ENCODE measurements around the gene SRGAP2B. TPM values are rescaled to one million over a fixed set of nuclear protein-coding genes. Genes with fewer than 3 reads are reported as not detected.
"Not testable (repeated sequence)": the region's sequence is repeated elsewhere in the genome, so short reads cannot be mapped to it uniquely, and the experiment has no call there.

SRGAP2B gene
- total RNA-seq, 1 donor from 2014 or later: 58.5 TPM

DNA sequence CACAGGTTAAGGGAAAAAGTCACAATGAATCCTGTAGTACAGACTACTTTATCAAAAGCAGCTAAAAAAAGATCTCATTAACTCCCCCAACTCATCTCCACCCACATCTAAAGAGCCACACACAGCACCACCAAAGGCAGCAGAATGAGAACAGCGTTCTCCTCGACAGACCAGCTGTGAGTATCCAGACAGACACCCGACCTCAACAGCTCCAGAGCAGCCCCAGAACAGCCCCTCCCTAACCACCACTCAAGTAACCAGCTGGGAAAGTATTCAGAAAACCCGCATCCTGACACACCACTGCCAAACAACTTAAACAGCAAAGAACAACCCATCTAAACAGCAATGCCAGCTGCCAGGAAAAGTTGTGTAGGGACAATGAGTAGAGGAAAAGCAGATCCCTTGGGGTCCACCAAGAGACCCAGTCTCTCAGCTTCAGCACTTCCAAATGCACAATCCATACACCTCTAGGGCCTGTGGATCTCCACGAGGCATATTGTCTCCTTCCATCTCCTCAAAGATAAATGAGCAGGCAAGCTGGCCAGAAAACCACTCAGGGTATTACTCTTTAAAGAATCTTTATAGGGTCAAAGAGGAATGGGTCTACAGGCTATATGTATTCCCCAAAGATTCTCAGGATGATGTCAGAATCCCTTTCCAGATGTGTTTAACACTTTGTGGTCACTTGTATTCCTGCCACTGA is 49.4 kb downstream of the SRGAP2B start:
- not testable (repeated sequence) for H3K9me3 Mint-ChIP-seq; H3K36me3 Mint-ChIP-seq (ENCODE audit: low read depth); H3K27ac Mint-ChIP-seq (ENCODE audit: unreplicated experiment); H3K27me3 Mint-ChIP-seq (ENCODE audit: low read depth); DNase-seq (ENCODE audit: low read depth, low spot score); H3K4me3 Mint-ChIP-seq; H3K4me1 Mint-ChIP-seq

DNA sequence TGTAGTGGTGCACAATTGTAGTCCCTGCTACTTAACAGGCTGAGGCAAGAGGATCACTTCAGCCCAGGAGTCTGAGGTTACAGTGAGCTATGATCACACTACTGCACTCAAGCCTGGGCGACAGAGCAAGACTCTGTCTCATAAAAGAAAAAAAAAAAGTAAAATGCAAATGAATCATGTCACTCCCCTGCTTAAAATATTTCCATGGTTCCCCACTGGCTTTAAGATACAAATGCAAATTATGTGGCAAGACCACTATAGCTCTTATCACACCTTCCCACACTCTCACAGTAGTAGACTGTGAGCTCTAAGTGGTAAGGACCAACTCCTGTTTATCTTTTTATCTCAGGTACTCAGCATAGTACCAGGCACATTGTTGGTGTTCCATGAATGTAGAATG is 53.6 kb downstream of the SRGAP2B start:
- not testable (repeated sequence) for H3K9me3 Mint-ChIP-seq; H3K4me3 Mint-ChIP-seq; H3K36me3 Mint-ChIP-seq (ENCODE audit: low read depth); DNase-seq (ENCODE audit: low read depth, low spot score); H3K4me1 Mint-ChIP-seq; H3K27ac Mint-ChIP-seq (ENCODE audit: unreplicated experiment); H3K27me3 Mint-ChIP-seq (ENCODE audit: low read depth)

DNA sequence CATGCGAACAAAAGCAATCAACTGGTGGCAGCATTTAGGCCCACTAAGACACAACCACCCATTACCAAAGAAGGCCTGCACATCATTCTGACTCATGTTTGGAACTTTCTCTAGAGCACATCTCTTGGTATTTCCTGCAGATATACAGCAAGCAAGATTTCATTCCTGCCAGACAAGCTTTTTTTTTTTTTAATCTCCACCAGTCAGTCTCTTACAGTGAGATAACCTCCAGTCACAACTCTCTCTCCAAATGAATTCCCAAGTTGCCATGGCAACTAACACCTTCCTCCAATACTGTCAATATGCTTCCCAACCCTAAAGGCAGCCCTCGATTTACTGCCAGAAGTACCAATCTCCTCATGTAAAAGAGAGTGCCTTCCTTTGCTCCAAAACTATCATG is 59.1 kb downstream of the SRGAP2B start:
- not testable (repeated sequence) for H3K4me3 Mint-ChIP-seq; H3K27ac Mint-ChIP-seq (ENCODE audit: unreplicated experiment); H3K27me3 Mint-ChIP-seq (ENCODE audit: low read depth); H3K4me1 Mint-ChIP-seq; H3K36me3 Mint-ChIP-seq (ENCODE audit: low read depth); H3K9me3 Mint-ChIP-seq; DNase-seq (ENCODE audit: low read depth, low spot score)

DNA sequence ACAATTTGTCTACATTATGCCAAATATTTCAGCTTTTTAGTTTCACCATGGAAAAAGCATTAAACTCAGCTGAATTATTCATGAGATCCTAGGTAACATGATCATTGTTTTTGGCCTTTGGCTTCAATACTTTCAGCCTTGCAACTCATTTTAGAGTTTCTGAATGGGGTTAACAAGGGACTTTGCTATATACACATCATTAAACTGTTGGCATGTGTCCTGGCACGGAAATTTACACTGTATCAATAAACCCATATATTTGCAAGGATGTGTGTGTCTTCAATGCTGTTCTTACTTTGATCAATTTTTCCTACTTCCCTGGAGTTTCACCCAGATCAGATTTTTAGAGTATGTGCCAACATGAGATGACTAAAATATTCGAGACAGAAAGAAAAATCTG is 61.6 kb downstream of the SRGAP2B start:
- not testable (repeated sequence) for H3K4me1 Mint-ChIP-seq; H3K4me3 Mint-ChIP-seq; H3K27ac Mint-ChIP-seq (ENCODE audit: unreplicated experiment); H3K9me3 Mint-ChIP-seq; DNase-seq (ENCODE audit: low read depth, low spot score); H3K27me3 Mint-ChIP-seq (ENCODE audit: low read depth); H3K36me3 Mint-ChIP-seq (ENCODE audit: low read depth)

DNA sequence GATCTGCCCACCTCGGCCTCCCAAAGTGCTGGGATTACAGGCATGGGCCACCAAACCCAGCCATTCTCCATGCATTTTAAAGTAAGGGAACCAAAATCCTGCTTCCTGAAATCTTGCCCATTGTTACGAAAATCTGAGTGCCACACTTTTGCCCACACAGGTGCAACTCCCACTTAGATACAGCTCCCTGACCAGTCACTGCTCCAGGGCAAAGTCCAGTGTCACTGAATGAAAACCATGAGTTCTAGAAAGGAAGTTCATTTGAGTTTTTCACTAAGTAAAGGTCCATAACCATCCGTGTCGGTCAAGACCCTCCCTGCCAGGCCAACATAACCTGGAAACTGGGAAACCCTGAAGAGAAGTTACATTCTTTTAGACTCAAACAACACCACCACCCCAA is 67.9 kb downstream of the SRGAP2B start:
- not testable (repeated sequence) for H3K4me1 Mint-ChIP-seq; H3K36me3 Mint-ChIP-seq (ENCODE audit: low read depth); H3K27ac Mint-ChIP-seq (ENCODE audit: unreplicated experiment); H3K9me3 Mint-ChIP-seq; H3K4me3 Mint-ChIP-seq; H3K27me3 Mint-ChIP-seq (ENCODE audit: low read depth); DNase-seq (ENCODE audit: low read depth, low spot score)

DNA sequence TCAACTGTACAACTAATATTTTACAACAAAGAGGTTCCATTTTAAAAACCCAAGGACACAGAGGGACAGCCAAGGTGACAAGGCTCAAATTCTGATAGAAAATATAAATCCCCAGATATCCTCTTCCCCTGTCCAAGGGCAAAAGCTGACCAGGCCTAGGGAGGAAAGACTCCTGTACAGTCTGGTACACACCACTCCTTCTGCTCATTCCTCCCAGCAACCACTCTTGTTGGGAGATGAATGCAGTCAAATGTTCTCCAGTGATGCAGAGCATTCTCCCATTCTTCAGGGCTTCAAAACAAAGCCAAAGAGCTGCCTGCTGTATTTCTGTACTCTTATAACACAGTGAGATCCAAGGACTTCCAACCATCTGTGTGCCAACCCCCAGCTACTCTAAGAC is 69.8 kb downstream of the SRGAP2B start:
- not testable (repeated sequence) for H3K27me3 Mint-ChIP-seq (ENCODE audit: low read depth); H3K4me3 Mint-ChIP-seq; H3K27ac Mint-ChIP-seq (ENCODE audit: unreplicated experiment); H3K9me3 Mint-ChIP-seq; DNase-seq (ENCODE audit: low read depth, low spot score); H3K4me1 Mint-ChIP-seq; H3K36me3 Mint-ChIP-seq (ENCODE audit: low read depth)

DNA sequence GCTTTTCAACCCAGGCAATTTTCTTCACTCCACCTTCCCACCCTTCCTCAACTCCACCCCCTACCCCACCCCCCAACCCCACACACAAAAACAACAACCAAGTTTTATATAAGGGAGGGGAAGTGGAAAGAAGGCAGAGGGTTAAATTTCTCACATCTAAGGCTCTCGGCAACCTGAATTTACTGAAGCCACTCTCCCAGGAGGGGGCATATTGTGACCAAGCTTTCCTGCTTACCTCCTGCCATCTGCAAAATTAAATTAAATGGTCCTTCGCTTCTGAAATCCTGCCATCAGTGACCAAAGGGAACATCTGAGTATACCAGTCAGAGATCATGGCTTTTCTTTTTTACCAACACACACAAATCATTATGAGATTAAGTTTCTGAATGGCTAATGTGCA is 72.9 kb downstream of the SRGAP2B start:
- H3K36me3 Mint-ChIP-seq (ENCODE audit: low read depth); H3K27ac Mint-ChIP-seq (ENCODE audit: unreplicated experiment); H3K4me3 Mint-ChIP-seq; H3K27me3 Mint-ChIP-seq (ENCODE audit: low read depth); DNase-seq (ENCODE audit: low read depth, low spot score); H3K4me1 Mint-ChIP-seq; H3K9me3 Mint-ChIP-seq: not testable (repeated sequence)

DNA sequence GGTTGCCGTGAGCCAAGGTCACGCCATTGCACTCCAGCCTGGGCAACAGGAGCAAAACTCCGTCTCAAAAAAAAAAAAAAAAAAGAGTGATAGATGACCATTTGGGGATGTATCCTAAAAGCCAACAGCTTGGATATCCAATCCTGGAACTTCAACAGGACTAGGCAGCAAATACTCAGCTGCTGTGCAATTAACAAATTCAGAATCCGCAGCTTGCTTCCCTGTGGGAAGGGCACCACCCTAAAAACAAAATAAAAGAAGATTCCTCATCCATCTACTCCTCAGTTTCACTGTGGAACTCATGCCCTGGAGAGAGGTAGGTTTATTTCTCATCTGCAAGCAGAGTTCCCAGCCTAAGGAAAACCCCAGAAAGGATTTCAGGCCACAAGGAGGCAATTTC is 73.4 kb downstream of the SRGAP2B start:
- H3K4me3 Mint-ChIP-seq; DNase-seq (ENCODE audit: low read depth, low spot score); H3K27ac Mint-ChIP-seq (ENCODE audit: unreplicated experiment); H3K9me3 Mint-ChIP-seq; H3K27me3 Mint-ChIP-seq (ENCODE audit: low read depth); H3K4me1 Mint-ChIP-seq; H3K36me3 Mint-ChIP-seq (ENCODE audit: low read depth): not testable (repeated sequence)

DNA sequence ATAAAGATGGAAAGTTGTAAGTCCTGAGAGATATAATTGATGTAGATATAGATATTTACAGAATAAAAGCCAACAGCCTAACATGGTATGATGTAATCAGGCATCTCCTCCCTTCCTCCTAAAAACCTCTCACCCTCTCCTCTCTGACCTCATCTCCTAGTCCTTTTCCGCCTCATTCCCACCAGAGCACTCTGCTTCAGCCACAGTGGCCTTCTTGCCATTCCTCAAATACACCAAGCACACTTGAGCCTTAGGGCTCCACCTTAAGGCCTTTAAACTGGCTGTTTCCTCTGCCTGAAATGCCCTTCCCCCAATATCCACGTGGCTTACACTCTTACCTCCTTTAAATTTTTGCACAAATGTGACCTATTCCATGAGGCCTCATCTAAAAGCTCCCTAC is 75.4 kb downstream of the SRGAP2B start:
- H3K4me1 Mint-ChIP-seq; DNase-seq (ENCODE audit: low read depth, low spot score); H3K4me3 Mint-ChIP-seq; H3K27me3 Mint-ChIP-seq (ENCODE audit: low read depth); H3K27ac Mint-ChIP-seq (ENCODE audit: unreplicated experiment); H3K9me3 Mint-ChIP-seq; H3K36me3 Mint-ChIP-seq (ENCODE audit: low read depth): not testable (repeated sequence)

DNA sequence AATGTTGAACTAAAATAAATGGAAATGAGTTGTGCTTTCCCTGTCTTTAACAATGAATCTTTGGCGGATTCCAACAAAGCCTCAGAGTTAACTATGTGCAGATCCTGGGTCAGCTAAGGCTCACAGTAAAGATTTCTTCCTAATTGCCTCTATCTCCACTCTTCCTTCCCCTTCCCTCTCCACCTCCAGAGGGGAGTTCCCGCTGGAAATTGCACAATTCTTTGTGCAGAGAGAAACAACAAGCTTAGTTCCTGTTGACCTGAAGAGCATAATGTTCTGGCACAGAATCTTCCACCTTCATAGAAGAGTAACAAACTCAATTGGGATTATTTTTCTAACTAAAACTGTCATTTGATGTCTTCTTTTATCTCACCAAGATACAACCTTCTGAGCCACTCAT is 77.4 kb downstream of the SRGAP2B start:
- not testable (repeated sequence) for DNase-seq (ENCODE audit: low read depth, low spot score); H3K4me3 Mint-ChIP-seq; H3K36me3 Mint-ChIP-seq (ENCODE audit: low read depth); H3K4me1 Mint-ChIP-seq; H3K27ac Mint-ChIP-seq (ENCODE audit: unreplicated experiment); H3K9me3 Mint-ChIP-seq; H3K27me3 Mint-ChIP-seq (ENCODE audit: low read depth)

DNA sequence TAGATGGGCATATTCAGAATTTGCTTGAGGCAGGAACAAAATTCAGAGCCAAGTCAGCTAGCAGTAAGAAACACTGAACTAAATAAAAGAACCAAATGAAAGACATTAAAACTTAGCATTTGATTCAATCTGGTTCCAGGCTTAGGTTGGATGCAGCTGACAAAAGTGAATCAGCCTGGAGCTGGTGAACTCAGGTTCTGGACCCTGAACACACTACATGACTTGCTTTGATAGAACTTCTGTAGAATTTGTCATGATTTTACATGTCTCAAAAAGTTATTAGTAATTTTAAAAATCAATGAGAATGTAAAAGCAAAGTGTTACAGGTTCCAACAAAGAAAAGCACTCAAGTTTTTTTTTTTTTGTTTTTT is 78.7 kb downstream of the SRGAP2B start:
- not testable (repeated sequence) for H3K4me1 Mint-ChIP-seq; DNase-seq (ENCODE audit: low read depth, low spot score); H3K27me3 Mint-ChIP-seq (ENCODE audit: low read depth); H3K4me3 Mint-ChIP-seq; H3K36me3 Mint-ChIP-seq (ENCODE audit: low read depth); H3K27ac Mint-ChIP-seq (ENCODE audit: unreplicated experiment); H3K9me3 Mint-ChIP-seq

DNA sequence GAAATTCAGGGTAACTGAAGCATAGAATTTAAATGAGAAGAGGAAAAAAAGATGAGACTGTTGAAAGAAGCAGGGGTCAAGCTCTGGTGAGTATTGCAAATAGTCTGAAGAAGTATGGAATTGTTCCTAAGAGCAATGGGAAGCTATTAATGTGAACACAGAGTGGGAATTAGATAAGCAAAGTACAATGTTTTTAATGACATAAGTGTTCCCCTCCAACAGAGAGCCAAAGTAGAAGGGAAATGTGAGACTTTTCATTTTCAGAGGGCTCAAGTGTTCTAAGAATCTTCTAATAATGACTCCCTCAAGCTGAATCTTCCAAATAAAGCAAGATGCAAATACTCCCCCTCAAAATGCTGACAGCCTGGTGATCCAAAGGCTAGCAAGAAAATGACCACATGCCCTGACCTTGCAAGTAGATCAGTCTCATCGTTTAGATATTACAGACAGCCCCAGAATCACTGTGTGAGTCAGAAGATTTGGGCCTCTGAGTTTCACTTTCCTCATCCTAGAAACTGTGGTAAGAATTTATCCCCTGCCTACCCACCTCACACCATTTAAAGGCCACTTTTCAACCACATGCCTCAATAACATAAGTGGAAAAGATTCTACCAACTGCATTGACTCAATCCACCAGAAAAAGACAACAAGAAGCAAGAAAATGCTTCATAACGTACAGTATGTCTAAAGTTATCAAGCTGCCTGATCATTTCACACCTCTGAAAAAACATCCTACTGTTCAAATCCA is 79.2 kb downstream of the SRGAP2B start:
- H3K27ac Mint-ChIP-seq (ENCODE audit: unreplicated experiment): peak overlapping the region; percentile 75

DNA sequence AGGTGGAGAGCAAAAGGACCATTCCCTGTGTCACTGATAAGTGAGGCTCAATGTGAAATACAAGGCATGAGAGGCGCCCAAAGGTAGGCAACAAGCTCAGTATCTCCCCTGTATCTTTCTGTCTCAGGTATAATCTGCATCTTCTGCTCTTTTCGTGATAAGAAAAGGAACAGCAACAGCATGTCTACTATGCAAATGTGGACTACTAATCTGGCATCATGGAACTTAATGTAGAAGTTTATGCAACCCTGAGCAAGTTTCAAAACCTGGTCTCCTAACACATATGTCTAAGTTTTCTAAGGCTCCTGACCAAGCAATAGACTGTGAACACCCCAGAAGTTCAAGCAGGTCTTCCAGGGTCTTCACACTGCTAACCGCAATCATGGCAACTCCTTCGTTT is 81.8 kb downstream of the SRGAP2B start:
- not testable (repeated sequence) for H3K27me3 Mint-ChIP-seq (ENCODE audit: low read depth); H3K9me3 Mint-ChIP-seq; H3K36me3 Mint-ChIP-seq (ENCODE audit: low read depth); H3K4me3 Mint-ChIP-seq; H3K4me1 Mint-ChIP-seq; H3K27ac Mint-ChIP-seq (ENCODE audit: unreplicated experiment); DNase-seq (ENCODE audit: low read depth, low spot score)

More for the DNA sequence above, 79.2 kb downstream of the SRGAP2B start:
- H3K9me3 Mint-ChIP-seq; H3K36me3 Mint-ChIP-seq (ENCODE audit: low read depth); DNase-seq (ENCODE audit: low read depth, low spot score); H3K4me1 Mint-ChIP-seq; H3K4me3 Mint-ChIP-seq; H3K27me3 Mint-ChIP-seq (ENCODE audit: low read depth): not testable (repeated sequence)

DNA sequence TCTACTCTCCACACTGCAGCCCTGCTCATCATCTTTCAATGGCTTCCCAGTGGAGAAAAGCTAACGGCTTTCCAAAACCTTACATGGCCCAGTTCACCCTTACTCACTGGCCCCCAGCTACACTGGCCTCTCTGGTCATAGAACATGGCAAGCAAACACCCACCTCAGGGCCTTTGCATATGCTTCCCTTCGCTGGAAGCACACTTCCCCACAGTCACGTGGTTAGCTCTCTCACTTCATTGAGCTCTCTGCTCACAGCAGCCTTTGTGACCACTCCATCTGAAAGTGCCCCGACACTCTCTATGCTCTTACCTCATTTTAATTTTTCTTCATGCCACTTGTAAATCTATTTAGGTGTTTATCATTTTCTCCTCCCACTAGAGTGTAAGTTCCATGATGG is 83.3 kb downstream of the SRGAP2B start:
- not testable (repeated sequence) for H3K27ac Mint-ChIP-seq (ENCODE audit: unreplicated experiment); H3K4me3 Mint-ChIP-seq; H3K9me3 Mint-ChIP-seq; H3K27me3 Mint-ChIP-seq (ENCODE audit: low read depth); DNase-seq (ENCODE audit: low read depth, low spot score); H3K36me3 Mint-ChIP-seq (ENCODE audit: low read depth); H3K4me1 Mint-ChIP-seq
